Colonic mucosa (tissue), 4 donors: ENCODE data around the gene DAPK2. TPM values are rescaled to one million over a fixed set of nuclear protein-coding genes. Genes with fewer than 3 reads are reported as not detected.

ENCODE experiments used
- DNase-seq: peaks from one replicate; pipeline ENCODE4 v3.0.0-alpha.2; 2020
- H3K27ac ChIP-seq: fragments of 200-600 bp; one replicate; pipeline ENCODE4 v1.8.0; 2021
- H3K27me3 ChIP-seq: fragments of 200-600 bp; one replicate; pipeline ENCODE4 v1.8.0; 2021
- H3K36me3 ChIP-seq: fragments of 200-600 bp; one replicate; pipeline ENCODE4 v1.8.0; 2021
- H3K4me1 ChIP-seq: fragments of 200-600 bp; one replicate; pipeline ENCODE4 v1.8.0; 2021; ENCODE audit warnings: mild to moderate bottlenecking
- H3K4me3 ChIP-seq: fragments of 200-600 bp; one replicate; pipeline ENCODE4 v1.8.0; 2021
- H3K9ac ChIP-seq, 2 donors: one replicate each; pipeline ENCODE4 v1.7.0; 2013; ENCODE audit warnings: control low read depth in 2 of 2, low read depth in 2 of 2, low read length in 2 of 2
- H3K9me3 ChIP-seq: fragments of 200-600 bp; one replicate; pipeline ENCODE4 v1.8.0; 2021
- CTCF ChIP-seq: fragments of 200-600 bp; IDR thresholded peaks from one replicate; pipeline ENCODE4 v1.8.0; 2022; ENCODE audit warnings: antibody characterized with exemption, mild to moderate bottlenecking
- intact Hi-C: fragments of 100-400 bp; cut with DNase I; formaldehyde crosslinking; loops from one replicate; pipeline ENCODE4 v1.14.1; 2022
- total RNA-seq, 2 donors: library from RNA; stranded (reverse); fragmentation: NEBNext Ultra II Directional in 1 of 2; extraction: Animal tissue kit (Norgen Biotek cat#: 25700) in 1 of 2; gene quantifications; one replicate each; pipeline ENCODE4 v1.2.1, GENCODE V29; 2021
- donor health status: healthy.
- donor health status: DM: no; HTN: no; CAD: no.
- donor health status: DM: no; HTN: no; CAD: no.

Gene DAPK2
- total RNA-seq, 2 donors from 2014 or later, result 23.7 to 26.5 TPM

- TF ChIP-seq CTCF, result no peak
- H3K36me3 ChIP-seq, result no peaks in the 10 kb centered on the region
- H3K27ac ChIP-seq, result peak overlapping the region; percentile 42
- intact Hi-C loops, result no loop called here
- no peaks in the 10 kb centered on the region for H3K27me3 ChIP-seq
- no peaks in the 10 kb centered on the region for H3K9me3 ChIP-seq
- DNase-seq, result no peak
- H3K4me3 ChIP-seq, result no peak overlapping the region
- peaks cover 10% of the 10 kb centered on the region for H3K4me1 ChIP-seq
- no peak overlapping the region for H3K9ac ChIP-seq
These were observed 25.9 kb upstream of the DAPK2 start for GRCh38 chr15:64071931-64072765.

GRCh38 chr15:64070965-64071851, 24.9 kb upstream of the DAPK2 start:
- peak; percentile 64 for DNase-seq
- Histone ChIP-seq H3K4me3 (no peak overlapping the region), H3K4me1 (peaks cover 10% of the 10 kb centered on the region), H3K9ac (no peak overlapping the region), H3K9me3 (no peaks in the 10 kb centered on the region), H3K27me3 (no peaks in the 10 kb centered on the region), H3K36me3 (no peaks in the 10 kb centered on the region), H3K27ac (peak overlapping the region; percentile 42)
- no peak for TF ChIP-seq CTCF
- intact Hi-C loops, result no loop called here

GRCh38 chr15:64070106-64070505, 23.8 kb upstream of the DAPK2 start:
- intact Hi-C loops, result no loop called here
- peaks cover 10% of the 10 kb centered on the region for H3K4me1 ChIP-seq
- H3K27ac ChIP-seq, result no peak overlapping the region

GRCh38 chr15:64068133-64068532, 21.8 kb upstream of the DAPK2 start:
- Histone ChIP-seq H3K36me3 (no peaks in the 10 kb centered on the region), H3K4me3 (no peak overlapping the region), H3K9ac (no peak overlapping the region), H3K4me1 (peaks cover 8% of the 10 kb centered on the region), H3K27me3 (no peaks in the 10 kb centered on the region), H3K9me3 (no peaks in the 10 kb centered on the region), H3K27ac (no peak overlapping the region)
- DNase-seq, result no peak
- intact Hi-C loops, result loop anchor here (5.0 kb wide), 1 partner anchor 316 kb away; no protein-coding TSS in a partner anchor
- no peak for TF ChIP-seq CTCF

More at GRCh38 chr15:64070106-64070505, 23.8 kb upstream of the DAPK2 start:
- H3K36me3 ChIP-seq, result no peaks in the 10 kb centered on the region
- no peak overlapping the region for H3K4me3 ChIP-seq
- DNase-seq, result no peak
- H3K9ac ChIP-seq, result no peak overlapping the region
- TF ChIP-seq CTCF, result no peak
- H3K27me3 ChIP-seq, result no peaks in the 10 kb centered on the region
- H3K9me3 ChIP-seq, result no peaks in the 10 kb centered on the region

DNA sequence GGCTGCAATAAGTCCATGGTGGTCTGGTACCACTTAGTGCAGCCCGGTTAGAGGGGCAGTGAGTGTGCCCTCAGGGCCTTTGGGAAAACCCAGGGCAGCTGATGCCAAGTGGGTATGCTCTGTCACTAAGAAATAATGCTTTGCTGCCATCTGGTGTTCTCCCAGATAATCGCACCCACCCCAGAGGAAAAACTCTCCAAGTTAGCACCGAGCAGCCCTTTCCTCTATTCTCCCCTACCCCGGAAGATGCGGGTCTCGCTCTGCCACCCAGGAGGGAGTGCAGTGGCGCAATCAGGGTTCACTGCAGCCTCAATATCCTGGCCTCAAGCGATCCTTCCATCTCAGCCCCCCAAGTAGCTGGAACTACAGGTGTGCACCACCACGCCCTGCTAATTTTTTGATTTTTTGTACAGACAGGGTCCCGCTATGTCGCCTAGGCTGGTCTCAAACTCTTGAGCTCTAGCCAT, 21.3 kb upstream of the DAPK2 start:
- peak; percentile 80 for DNase-seq
- peak; percentile 85 for TF ChIP-seq CTCF
- Histone ChIP-seq H3K4me1 (peaks cover 3% of the 10 kb centered on the region), H3K9me3 (no peaks in the 10 kb centered on the region), H3K4me3 (no peak overlapping the region), H3K36me3 (no peaks in the 10 kb centered on the region), H3K9ac (no peak overlapping the region), H3K27me3 (no peaks in the 10 kb centered on the region), H3K27ac (no peak overlapping the region)
- intact Hi-C loops, result loop anchor here (5.0 kb wide), 1 partner anchor 315 kb away; no protein-coding TSS in a partner anchor
